Fibroblast of pulmonary artery (primary cell): ENCODE data around the gene TLR5.

ENCODE experiments used
- DNase-seq: peaks from one replicate; pipeline ENCODE4 v3.0.0-alpha.2; 2010; ENCODE audit warnings: low read depth
- H3K4me3 ChIP-seq: replicated peaks from 2 replicates; pipeline ENCODE4 v1.5.1; 2011; ENCODE audit warnings: low read depth, mild to moderate bottlenecking, control low read depth, low read length, moderate library complexity
- CTCF ChIP-seq: IDR thresholded peaks from 2 replicates; pipeline ENCODE4 v1.5.1; 2011; ENCODE audit warnings: mild to moderate bottlenecking, control low read depth, low read length, inconsistent platforms; ENCODE audit errors: missing control alignments

Gene TLR5

GRCh38 chr1:223097713-223098112, 45.3 kb downstream of the TLR5 start:
- no peak for DNase-seq
- TF ChIP-seq CTCF, result no peak
- H3K4me3 ChIP-seq, result no peak overlapping the region

- no peak for DNase-seq
- no peak overlapping the region for H3K4me3 ChIP-seq
- TF ChIP-seq CTCF, result no peak
Measured at GRCh38 chr1:223095870-223096269, 47.2 kb downstream of the TLR5 start.

DNA sequence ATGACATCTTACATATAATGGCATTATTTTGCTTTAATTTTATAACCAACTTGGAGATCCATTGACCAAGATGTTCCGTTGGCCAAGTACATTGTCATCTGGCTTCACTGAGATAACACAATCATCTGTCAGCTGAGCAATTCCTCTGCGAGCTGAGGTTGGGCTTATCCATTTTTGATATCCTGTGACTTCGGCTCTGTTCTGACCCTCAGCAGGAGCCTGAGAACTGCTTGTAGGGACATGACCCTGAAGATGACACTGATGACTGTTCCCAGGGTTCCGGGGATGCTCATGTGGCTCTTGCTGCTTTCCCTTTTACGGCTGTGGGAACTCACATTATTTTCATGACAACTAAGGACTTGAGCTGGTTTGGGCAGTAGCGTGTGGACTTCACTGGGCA, 51.2 kb downstream of the TLR5 start:
- TF ChIP-seq CTCF, result no peak
- DNase-seq, result no peak
- no peak overlapping the region for H3K4me3 ChIP-seq

GRCh38 chr1:223089250-223089649, 53.8 kb downstream of the TLR5 start:
- no peak for TF ChIP-seq CTCF
- no peak overlapping the region for H3K4me3 ChIP-seq
- DNase-seq, result no peak

- no peak overlapping the region for H3K4me3 ChIP-seq
- DNase-seq, result no peak
- no peak for TF ChIP-seq CTCF
Measured at GRCh38 chr1:223088713-223089240, 54.3 kb downstream of the TLR5 start.

- no peak for TF ChIP-seq CTCF
- no peak for DNase-seq
- no peak overlapping the region for H3K4me3 ChIP-seq
Measured at GRCh38 chr1:223087291-223088255, 55.5 kb downstream of the TLR5 start.

- H3K4me3 ChIP-seq, result no peak overlapping the region
- no peak for TF ChIP-seq CTCF
- DNase-seq, result no peak
Measured at GRCh38 chr1:223084464-223084866, 58.6 kb downstream of the TLR5 start.
